Right ventricle myocardium inferior (tissue), 1 donor: ENCODE results near the gene MC1R. TPM values are rescaled to one million over a fixed set of nuclear protein-coding genes. Genes with fewer than 3 reads are reported as not detected.
"Not testable (repeated sequence)": the region's sequence is repeated elsewhere in the genome, so short reads cannot be mapped to it uniquely, and the experiment has no call there.

Source experiments
- ATAC-seq: fragments of 200-7000 bp; cut with Tn5 transposase; one replicate; pipeline ENCODE4 v1.9.1; 2020; ENCODE audit warnings: mild to moderate bottlenecking, moderate library complexity
- DNase-seq: peaks from one replicate; pipeline ENCODE4 v3.0.0; 2021; ENCODE audit errors: missing footprints
- intact Hi-C: fragments of 100-400 bp; cut with DNase I; formaldehyde crosslinking; loops from one replicate; pipeline ENCODE4 v1.11.0; 2022
- total RNA-seq: library from RNA; stranded (reverse); fragmentation: NEBNext Ultra II Directional; extraction: Animal tissue kit (Norgen Biotek cat#: 25700); gene quantifications from one replicate; pipeline ENCODE4 v1.2.1, GENCODE V29; 2021
- donor health status: DM: no; HTN: yes; CAD: no; lungs with severe emphysema.

The MC1R gene
- total RNA-seq, 1 donor from 2014 or later = 1.5 TPM

DNA sequence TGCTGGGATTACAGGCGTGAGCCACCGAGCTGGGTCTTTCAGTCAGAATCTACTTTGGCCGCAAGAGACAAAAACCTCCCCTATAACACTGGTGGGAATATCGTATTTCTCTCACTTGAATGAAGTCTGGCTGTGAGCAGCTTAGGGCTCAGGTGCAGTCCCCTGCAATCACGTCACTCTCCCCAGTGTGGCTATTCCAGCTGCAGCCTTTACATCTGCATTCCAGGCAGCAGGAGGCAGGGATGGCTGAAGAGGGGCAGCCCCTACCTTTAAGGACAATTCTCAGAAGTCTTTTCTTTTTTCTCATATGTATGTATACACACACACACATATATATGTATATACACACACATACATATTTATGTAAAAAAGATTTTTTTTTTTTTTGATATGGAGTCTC is 32.8 kb downstream of the MC1R start:
- intact Hi-C loops = no loop called here
- ATAC-seq (no peak), DNase-seq (no peak)

DNA sequence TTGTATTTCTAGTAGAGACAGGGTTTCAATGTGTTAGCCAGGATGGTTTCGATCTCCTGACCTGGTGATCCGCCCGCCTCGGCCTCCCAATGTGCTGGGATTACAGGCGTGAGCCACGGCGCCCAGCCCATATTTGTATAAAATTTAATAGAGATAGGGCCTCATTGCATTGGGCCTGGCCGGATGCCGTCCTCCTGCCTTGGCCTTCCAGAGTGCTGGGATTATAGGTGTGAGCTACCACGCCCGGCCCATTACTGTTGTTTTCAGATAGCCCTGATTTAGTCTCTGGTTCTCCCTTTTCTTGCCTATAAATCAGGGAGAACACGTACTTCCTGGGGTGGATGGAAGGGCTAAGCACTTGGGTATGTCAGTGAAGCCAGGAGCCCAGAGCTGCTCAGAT is 33.4 kb downstream of the MC1R start:
- ATAC-seq = no peak
- intact Hi-C loops = no loop called here
- no peak for DNase-seq

DNA sequence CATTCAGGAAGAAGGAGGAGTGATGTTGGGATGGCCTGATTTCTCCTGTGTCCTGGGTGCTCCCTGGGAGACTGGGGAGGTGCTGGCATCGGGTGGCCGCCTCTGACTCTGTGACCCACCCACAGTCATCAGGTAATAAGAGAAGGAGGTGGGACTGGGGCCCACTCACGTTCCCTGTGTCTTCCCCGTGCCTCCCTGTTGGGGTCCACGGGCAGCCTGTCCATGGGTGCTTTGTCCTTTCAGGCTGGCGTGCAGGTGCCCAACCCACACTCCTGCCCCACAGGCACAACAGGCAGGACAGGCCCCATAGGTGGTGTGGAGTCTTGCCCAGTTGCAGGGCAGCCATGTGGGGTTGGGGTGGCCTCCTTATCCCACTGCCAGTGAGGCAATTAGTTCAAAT is 33.9 kb downstream of the MC1R start:
- intact Hi-C loops = no loop called here
- no peak for ATAC-seq
- no peak for DNase-seq

DNA sequence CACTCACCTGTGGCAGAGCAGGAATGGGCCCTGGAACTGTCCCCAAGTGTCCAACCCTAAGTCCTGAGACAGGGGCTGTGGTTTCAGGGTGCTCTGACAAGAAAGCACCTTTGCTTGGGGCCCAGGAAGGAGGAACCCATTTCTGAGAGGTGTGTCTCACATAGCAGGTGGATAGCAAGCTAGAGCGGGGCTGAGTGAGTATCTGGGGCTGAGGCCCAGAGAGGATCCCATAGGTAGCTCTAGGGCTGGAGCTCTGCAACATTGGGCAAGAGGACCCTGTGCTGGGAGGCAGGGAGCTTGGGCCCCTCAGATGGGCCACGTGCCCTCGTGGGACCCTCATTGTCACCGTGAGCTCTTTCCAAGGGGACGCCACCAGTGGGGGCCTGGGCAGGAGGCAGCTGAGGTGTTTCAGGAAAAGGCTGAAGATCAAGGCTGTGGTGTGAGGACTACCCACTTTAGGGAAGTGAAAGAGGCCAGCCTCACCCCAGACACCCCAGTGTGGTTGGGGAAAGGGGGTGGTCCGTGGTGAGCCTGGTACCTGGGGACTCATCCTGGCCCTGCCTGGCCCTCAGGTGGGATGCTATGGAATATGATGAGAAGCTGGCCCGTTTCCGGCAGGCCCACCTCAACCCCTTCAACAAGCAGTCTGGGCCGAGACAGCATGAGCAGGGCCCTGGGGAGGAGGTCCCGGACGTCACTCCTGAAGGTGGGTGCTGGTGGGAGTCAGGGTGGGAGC is 35.2 kb downstream of the MC1R start:
- DNase-seq (no peak), ATAC-seq (no peak)
- intact Hi-C loops = no loop called here

DNA sequence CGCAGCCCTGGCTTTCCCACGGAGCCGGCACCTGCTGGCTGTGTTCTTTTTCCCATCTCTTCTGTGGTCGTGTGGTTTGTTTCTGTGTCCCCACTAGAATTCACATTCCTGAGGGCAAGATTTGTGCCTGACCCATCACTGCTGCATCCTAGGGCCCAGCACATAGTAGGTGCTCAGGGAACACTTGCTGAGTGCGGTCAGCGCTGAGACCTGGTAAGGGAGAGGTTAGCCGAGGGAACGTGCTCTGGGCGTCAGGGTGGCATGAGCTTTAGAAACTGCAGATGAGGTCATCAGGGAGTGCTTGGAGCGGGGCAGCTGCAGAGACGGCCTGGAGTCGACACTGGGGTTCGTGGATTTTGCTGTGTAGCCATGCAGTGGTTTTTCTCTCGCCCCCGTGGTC is 35.8 kb downstream of the MC1R start:
- intact Hi-C loops = no loop called here
- DNase-seq (peak; percentile 66), ATAC-seq (no peak)

DNA sequence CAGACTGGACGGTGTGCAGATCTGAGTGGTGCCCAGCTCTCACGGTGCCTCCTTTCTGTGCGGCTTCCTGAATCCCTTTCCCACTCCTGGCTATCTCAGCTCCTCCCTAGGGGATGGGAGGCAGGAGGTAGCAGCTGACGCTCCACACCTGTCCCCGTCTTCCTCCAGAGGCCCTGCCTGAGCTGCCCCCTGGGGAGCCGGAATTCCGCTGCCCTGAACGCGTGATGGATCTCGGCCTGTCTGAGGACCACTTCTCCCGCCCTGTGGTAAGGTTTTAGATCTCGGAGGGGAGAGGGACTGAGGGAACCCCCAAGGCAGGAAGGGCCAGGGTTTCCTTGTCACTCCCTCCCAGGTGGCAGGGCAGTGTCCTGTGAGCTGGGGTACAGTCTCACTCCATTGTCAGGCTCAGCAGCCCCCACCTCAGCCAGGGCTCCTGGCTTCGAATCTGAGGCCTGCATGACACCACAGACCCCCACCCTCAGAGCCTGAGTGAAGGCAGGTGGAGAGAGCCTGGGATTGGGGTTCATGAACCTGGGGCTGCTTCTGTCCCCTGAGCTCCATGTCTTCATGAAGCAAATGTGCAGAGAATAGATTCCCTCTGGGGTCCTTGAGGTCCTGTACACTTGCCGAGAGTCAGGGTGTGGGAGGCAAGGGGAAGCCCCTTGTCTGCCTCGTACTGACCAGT is 36.5 kb downstream of the MC1R start:
- DNase-seq = no peak
- ATAC-seq = no peak
- intact Hi-C loops = no loop called here

DNA sequence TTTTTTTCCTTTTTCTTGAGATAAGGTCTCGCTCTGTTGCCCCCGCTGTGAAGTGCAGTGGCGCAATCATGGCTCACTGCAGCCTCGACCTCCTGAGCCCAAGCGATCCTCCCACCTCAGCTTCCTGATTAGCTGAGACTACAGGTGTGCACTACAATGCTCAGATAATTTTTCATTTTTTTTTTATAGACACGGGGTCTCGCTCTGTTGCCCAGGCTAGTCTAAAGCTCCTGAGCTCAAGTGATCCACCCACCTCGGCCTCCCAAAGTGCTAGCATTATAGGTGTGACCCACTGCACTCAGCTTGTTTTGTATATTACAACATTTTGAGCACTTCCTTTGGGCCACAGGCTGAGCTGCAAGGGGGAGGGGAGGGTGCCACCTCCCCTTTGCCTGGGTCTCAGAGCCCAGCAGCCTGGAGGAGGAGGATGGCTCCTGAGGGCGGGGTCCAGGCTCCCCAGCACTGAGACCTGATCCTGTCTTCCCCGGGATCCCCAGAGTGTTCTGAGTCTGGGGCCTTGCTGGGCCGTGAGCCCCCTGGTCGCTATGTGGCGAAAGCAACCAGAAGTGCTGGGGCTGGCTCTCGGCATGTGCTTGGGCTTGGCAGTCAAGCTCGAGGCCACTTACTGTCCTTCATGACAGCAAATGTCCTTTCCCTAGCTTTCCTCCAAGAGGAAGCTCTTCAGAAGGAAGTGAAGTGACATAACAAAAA is 38.0 kb downstream of the MC1R start:
- DNase-seq (no peak), ATAC-seq (peak; percentile 27)
- intact Hi-C loops = no loop called here

DNA sequence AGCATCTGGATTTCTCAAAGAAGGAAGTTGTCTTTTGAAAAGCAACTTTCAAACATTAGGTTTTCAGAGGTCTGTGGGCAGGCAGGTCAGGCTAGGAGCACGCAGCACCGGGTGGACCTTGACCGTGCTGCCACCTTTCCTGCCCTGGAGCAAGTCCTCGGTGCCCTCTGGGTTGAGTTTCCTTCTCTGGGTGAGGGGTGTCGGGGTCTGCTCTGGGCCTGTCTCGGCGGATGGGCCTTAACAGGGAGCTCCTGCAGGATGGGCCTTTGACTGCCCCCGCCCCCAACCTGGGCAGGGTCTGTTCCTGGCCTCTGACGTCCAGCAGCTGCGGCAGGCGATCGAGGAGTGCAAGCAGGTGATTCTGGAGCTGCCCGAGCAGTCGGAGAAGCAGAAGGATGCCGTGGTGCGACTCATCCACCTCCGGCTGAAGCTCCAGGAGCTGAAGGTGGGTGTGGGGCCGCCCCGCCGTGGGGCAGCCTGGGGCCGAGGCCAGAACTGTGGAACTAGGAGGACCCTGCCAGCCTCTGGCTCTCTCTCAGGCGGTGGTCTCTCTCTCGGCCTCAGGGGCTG is 38.6 kb downstream of the MC1R start:
- DNase-seq (peak; percentile 67), ATAC-seq (no peak)
- intact Hi-C loops = no loop called here

DNA sequence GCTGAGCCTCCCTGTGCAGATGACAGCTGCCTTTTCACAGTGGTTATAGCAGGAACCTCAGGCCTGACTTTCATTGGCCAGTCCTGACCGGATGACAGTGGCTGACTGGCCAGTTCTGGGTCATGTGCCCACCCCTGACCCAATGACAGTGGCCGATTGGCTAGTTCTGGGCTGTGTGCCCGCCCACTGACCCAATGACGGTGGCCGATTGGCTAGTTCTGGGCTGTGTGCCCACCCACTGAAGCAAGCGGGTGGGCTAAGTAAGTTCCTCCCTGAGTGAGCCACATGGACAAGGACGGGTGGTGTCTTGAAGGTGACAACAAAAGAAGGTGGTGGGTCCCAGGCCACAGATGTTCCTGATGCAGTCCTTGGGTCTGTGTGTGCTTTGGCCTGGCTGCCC is 39.4 kb downstream of the MC1R start:
- DNase-seq (peak; percentile 84), ATAC-seq (peak; percentile 66)
- intact Hi-C loops = no loop called here

DNA sequence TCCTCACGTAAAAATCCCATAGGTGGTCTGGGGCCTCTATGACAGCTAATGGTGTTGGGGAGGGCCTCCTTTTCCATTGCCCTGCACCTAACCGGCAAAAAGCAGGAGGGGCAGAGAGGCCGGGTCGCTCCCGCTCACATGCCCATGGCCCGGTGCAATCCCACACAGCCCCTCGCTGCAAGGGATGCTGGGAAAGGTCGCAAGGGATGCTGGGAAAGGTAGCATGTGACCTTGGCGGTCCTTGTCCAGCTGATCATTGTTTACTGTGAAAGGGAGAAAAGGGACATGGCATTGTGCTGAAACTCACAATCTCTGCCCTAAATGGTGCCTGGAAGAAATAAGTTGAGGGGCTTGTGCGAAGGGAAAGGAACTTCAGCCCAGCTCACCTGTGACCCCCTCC is 39.9 kb downstream of the MC1R start:
- intact Hi-C loops = no loop called here
- ATAC-seq (no peak), DNase-seq (peak; percentile 39)

DNA sequence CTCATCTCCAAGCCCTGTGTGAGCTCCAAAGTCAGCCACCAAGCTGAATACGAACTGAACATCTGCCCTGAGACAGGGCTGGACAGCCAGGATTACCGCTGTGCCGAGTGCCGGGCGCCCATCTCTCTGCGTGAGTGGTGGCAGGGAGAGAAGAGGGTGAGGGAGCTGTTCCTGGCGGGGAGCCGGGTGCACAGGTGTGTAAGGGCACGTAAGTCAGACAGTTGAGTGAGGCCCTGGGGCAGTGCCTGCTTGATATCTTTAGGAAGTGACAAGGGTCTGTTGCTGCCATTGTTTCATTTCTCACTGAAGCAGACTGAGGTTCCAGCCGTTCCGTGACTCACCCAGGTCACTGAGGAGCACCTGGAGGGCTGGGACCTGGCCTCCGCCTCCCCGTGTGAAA is 42.3 kb downstream of the MC1R start:
- DNase-seq (peak; percentile 61), ATAC-seq (no peak)
- intact Hi-C loops = no loop called here

DNA sequence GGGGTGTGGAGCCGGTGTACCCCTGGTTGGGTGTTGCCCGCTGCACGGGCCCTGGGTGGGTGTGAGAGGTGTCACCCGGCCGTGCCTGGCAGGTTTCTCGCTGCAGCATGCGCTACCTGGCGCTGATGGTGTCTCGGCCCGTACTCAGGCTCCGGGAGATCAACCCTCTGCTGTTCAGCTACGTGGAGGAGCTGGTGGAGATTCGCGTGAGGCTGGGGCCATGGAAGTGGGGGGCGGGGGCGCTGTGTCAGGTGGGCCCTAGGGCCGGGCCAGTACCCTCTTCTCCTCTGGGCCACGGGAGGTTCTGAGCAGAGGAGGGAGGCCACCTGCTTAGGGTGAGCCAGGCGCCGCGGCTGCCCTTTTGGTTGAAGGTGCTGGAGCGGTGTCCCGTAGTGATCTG is 43.3 kb downstream of the MC1R start:
- no peak for ATAC-seq
- intact Hi-C loops = no loop called here
- DNase-seq = peak; percentile 55

DNA sequence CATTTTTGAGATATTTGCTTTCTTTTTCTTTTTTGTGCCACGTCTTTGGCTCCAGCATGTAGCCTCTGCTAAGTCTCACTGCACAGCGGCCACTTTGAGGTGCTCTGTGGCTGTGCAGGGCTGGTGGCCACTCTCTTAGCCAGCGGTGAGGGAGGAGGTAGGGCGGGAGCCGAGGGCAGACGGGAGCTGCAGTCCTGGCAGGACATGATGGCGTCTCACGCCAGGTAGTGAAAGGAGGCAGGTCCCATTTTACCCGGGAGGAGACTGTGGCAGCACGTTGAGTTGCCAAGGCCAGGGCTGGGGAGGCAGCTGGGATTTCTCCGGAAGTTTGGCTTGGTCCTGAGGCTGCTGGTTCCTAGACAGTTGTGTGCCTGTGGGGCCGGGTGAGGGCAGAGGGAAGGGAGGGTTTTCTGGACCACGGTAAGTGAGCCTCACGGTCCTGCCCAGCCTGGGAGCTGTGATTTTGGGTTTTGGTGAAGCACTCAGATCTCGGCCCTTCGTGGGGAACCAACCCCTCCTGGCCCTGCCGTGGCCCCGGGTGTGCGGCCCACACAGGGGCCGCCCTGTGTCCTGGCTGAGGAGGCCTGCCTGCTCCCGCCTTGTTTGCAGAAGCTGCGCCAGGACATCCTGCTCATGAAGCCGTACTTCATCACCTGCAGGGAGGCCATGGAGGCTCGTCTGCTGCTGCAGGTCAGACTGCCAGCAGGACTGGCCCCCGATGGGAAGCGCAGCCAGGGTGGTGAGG is 44.3 kb downstream of the MC1R start:
- ATAC-seq (no peak), DNase-seq (no peak)
- intact Hi-C loops = no loop called here

DNA sequence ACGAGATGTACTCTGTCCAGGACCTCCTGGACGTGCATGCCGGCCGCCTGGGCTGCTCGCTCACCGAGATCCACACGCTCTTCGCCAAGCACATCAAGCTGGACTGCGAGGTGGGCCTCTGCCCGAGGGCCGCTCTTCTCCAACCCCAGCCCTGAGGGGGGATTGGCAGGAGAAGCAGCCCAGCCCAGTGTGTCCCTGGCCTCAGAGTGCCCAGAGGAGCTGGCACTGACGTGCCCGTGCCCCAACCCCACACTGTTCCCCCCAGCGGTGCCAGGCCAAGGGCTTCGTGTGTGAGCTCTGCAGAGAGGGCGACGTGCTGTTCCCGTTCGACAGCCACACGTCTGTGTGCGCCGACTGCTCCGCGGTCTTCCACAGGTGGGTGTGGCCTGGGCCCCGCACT is 45.5 kb downstream of the MC1R start:
- intact Hi-C loops = no loop called here
- DNase-seq = no peak

DNA sequence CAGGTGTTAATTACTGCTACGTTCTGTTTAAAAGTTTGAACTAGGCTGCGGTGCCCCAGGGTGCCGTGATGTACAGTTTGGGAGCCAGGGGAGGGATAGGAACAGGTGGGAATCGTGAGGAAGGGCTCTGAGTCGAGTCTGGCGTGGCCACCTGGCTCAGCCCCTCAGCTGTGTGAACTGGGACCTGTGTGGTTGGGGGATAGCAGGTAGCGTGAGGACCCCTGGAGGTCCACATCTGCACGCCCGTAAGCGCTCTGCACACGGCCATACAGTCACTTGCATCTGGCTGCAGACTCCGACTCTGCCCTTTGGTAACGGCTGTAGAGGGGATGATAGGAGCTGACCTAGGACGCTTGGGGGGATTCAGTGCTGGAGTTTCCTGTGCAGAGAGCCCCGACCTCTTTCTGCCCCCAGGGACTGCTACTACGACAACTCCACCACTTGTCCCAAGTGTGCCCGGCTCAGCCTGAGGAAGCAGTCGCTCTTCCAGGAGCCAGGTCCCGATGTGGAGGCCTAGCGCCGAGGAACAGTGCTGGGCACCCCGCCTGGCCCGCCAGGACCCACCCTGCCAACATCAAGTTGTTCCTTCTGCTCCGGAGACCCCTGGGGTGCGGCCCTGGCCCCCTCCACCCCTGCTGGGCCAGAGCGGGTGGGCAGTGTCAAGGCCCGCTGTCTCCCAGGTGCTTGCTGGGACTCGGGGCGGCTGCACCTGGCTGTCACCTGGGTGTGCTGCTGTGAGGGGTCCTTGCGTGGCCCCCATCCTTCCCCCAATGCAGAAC is 47.0 kb downstream of the MC1R start:
- DNase-seq (peak; percentile 46), ATAC-seq (no peak)
- intact Hi-C loops = no loop called here

More for the DNA sequence above, 45.5 kb downstream of the MC1R start:
- no peak for ATAC-seq

DNA sequence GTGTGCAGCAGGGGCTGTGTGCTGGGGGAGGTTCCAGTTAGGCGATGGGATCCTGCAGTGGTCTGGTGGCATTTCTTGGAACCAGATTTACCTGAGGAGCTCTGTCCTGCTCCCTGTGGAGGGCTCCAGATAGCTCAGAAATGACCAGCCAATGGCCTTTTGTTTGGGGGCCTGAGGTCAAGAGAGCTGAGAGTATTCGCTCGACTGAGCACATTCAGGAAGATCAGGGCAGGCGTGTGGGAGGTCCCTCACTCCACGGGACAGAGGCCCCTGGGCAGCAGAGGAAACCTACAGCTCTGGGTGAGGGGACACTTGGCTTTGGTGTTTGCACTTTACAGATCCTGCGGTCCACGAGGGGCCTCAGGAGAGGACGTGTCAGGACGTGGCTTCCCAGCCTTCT is 48.1 kb downstream of the MC1R start:
- intact Hi-C loops = no loop called here
- ATAC-seq = no peak
- DNase-seq = no peak

DNA sequence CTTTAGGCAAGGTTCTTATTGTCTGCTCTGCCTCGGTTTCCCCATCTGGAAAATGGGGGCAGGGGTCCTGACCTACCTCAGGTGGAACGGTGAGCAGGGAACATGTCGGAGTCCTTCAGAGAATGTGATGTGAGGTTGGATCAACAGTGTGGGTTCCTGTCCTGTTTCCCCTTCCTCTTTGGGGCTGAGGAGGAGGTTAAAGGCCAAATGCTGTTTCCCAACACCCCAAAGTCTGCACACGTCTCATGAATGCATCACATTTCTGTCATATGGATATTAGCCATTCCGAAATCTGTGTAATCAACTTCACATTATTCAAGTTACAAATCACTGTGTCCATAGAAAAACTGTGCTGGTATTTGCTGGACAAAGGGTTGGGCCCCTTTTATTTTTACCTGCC is 48.8 kb downstream of the MC1R start:
- ATAC-seq, intact Hi-C loops, DNase-seq: not testable (repeated sequence)

DNA sequence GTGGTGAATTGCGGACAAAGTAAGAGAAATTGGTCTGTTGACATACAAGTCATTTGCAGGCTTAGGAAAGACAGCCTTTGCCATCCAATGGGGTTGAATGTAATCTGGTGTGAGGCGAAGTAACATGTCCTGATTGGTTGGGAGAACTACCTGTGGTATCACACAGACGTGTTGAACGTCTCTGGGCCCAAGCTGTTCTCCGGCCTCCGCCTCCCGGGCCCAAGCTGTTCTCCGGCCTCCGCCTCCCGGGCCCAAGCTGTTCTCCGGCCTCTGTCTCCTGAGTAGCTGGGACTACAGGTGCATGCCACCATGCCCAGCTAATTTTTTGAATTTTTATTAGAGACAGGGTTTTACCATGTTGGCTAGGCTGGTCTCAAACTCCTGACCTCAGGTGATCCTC is 49.4 kb downstream of the MC1R start:
- intact Hi-C loops, DNase-seq, ATAC-seq: not testable (repeated sequence)
